ENCODE measurements around the gene COL28A1.

DNA sequence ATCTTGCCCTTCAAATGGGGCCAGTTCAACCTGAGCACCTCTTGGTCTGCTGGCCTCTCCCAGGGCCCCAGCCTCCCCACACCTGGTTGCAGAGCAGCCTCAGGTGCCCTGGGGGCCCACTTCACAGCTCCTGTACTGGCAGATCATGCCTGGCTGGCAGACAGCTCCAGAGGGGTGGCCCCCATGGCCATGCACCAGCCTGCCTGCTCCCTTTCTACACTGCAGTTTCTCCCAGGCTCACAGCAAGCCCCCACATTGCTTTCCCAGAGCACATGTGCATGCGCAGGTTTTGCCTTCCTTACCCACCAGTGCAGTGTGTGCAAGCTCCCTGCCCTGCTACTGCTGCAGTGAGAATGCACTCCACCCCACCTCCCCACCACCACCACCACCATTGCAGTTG, 21.2 kb upstream of the COL28A1 start:
- TF ChIP-seq, protein P1, sequence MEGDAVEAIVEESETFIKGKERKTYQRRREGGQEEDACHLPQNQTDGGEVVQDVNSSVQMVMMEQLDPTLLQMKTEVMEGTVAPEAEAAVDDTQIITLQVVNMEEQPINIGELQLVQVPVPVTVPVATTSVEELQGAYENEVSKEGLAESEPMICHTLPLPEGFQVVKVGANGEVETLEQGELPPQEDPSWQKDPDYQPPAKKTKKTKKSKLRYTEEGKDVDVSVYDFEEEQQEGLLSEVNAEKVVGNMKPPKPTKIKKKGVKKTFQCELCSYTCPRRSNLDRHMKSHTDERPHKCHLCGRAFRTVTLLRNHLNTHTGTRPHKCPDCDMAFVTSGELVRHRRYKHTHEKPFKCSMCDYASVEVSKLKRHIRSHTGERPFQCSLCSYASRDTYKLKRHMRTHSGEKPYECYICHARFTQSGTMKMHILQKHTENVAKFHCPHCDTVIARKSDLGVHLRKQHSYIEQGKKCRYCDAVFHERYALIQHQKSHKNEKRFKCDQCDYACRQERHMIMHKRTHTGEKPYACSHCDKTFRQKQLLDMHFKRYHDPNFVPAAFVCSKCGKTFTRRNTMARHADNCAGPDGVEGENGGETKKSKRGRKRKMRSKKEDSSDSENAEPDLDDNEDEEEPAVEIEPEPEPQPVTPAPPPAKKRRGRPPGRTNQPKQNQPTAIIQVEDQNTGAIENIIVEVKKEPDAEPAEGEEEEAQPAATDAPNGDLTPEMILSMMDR (IDR thresholded peaks at IDR 0.05): no peak
- TF ChIP-seq EP300 (IDR thresholded peaks at IDR 0.05) (no peak), POLR2A (IDR thresholded peaks at IDR 0.05; ENCODE audit: low read depth) (no peak), POLR2AphosphoS5 (IDR thresholded peaks at IDR 0.05) (no peak)
